ENCODE data around the gene HDHD2.

- no peak for TF ChIP-seq CTCF (IDR thresholded peaks at IDR 0.05)
- no peak for TF ChIP-seq POLR2AphosphoS5 (IDR thresholded peaks at IDR 0.05)
- TF ChIP-seq POLR2A (IDR thresholded peaks at IDR 0.05): no peak
These were observed 18.6 kb upstream of the HDHD2 start for GRCh38 chr18:47168913-47169312.

All from suprapubic skin (tissue), 4 donors.